ENCODE results near the gene GPR18.

The GPR18 gene

GRCh38 chr13:99304541-99304940 lies 46.4 kb upstream of the GPR18 start:
- TF ChIP-seq CTCF (IDR thresholded peaks at IDR 0.05; ENCODE audit: insufficient read depth, low read length, missing control alignments) = no peak

GRCh38 chr13:99303863-99304521 lies 45.8 kb upstream of the GPR18 start:
- no peak overlapping the region for H3K4me3 ChIP-seq (ENCODE audit: low read depth, low read length)
- TF ChIP-seq CTCF (IDR thresholded peaks at IDR 0.05; ENCODE audit: insufficient read depth, low read length, missing control alignments) = no peak
- ChIA-PET CTCF (interaction anchor here (1.3 to 13.9 kb wide), 3 partner anchors 8 to 133 kb away, joined by 3 to 93 read pairs (median 7); no protein-coding TSS in a partner anchor), POLR2A (no interaction called here)
- DNase-seq (ENCODE audit: low read depth, low spot score) = no peak

More at GRCh38 chr13:99304541-99304940, 46.4 kb upstream of the GPR18 start:
- no peak for DNase-seq (ENCODE audit: low read depth, low spot score)
- H3K4me3 ChIP-seq (ENCODE audit: low read depth, low read length) = no peak overlapping the region
- ChIA-PET POLR2A (no interaction called here), CTCF (interaction anchor here (1.3 to 13.9 kb wide), 3 partner anchors 8 to 132 kb away, joined by 3 to 93 read pairs (median 7); no protein-coding TSS in a partner anchor)

GRCh38 chr13:99302637-99303505 lies 44.7 kb upstream of the GPR18 start:
- no peak for DNase-seq (ENCODE audit: low read depth, low spot score)
- TF ChIP-seq CTCF (IDR thresholded peaks at IDR 0.05; ENCODE audit: insufficient read depth, low read length, missing control alignments) = no peak
- ChIA-PET POLR2A (no interaction called here), CTCF (interaction anchor here (1.2 to 13.9 kb wide), 5 partner anchors 32 to 139 kb away, joined by 3 to 93 read pairs (median 5); no protein-coding TSS in a partner anchor)
- H3K4me3 ChIP-seq (ENCODE audit: low read depth, low read length) = no peak overlapping the region

- TF ChIP-seq CTCF (IDR thresholded peaks at IDR 0.05; ENCODE audit: insufficient read depth, low read length, missing control alignments) = no peak
- ChIA-PET CTCF (interaction anchor here (1.2 to 13.9 kb wide), 4 partner anchors 32 to 140 kb away, joined by 3 to 93 read pairs (median 4); no protein-coding TSS in a partner anchor), POLR2A (no interaction called here)
- no peak overlapping the region for H3K4me3 ChIP-seq (ENCODE audit: low read depth, low read length)
- DNase-seq (ENCODE audit: low read depth, low spot score) = no peak
These were observed 43.9 kb upstream of the GPR18 start for GRCh38 chr13:99301913-99302636.

- no peak overlapping the region for H3K4me3 ChIP-seq (ENCODE audit: low read depth, low read length)
- ChIA-PET CTCF (interaction anchor here (1.6 to 13.9 kb wide), 2 partner anchors 32 to 135 kb away, joined by 5 to 93 read pairs; no protein-coding TSS in a partner anchor), POLR2A (no interaction called here)
- DNase-seq (ENCODE audit: low read depth, low spot score) = no peak
- no peak for TF ChIP-seq CTCF (IDR thresholded peaks at IDR 0.05; ENCODE audit: insufficient read depth, low read length, missing control alignments)
These were observed 43.1 kb upstream of the GPR18 start for GRCh38 chr13:99301056-99301838.

All from AG04449 (cell line).